WTC11 (cell line): ENCODE measurements around the gene CALM3. TPM values are rescaled to one million over a fixed set of nuclear protein-coding genes. Genes with fewer than 3 reads are reported as not detected.
A peak's percentile ranks its signal among the peaks of the same experiment; 100 is the strongest.

Experiments used
- ATAC-seq: fragments of 200-7000 bp; cut with Tn5 transposase; 2 replicates; pipeline ENCODE4 v1.10.0; 2021; ENCODE audit warnings: mild to moderate bottlenecking, moderate library complexity
- CTCF ChIA-PET: fragments of 300-600 bp; sonication (Branson Sonifier 250); formaldehyde crosslinking; loops from one replicate; lab custom pipeline; 2021; ENCODE audit warnings: antibody characterized with exemption; lab: Charles Lee
- POLR2A ChIA-PET: fragments of 350-600 bp; sonication (Branson Sonifier 250); formaldehyde crosslinking; loops from one replicate; lab custom pipeline; 2021; ENCODE audit warnings: antibody characterized with exemption; lab: Charles Lee
- DNase-seq: peaks from one replicate; pipeline ENCODE4 v3.0.0; 2021; ENCODE audit warnings: low spot score
- H3K27ac Mint-ChIP-seq: 2 replicates; pipeline ENCODE4 v1.8.0; 2021; ENCODE audit warnings: mixed read lengths
- H3K27me3 Mint-ChIP-seq: 2 replicates; pipeline ENCODE4 v1.8.0; 2021; ENCODE audit warnings: low read depth, mild to moderate bottlenecking, moderate library complexity, mixed read lengths
- H3K36me3 Mint-ChIP-seq: 2 replicates; pipeline ENCODE4 v1.8.0; 2021; ENCODE audit warnings: mixed read lengths
- H3K4me1 Mint-ChIP-seq: 2 replicates; pipeline ENCODE4 v1.8.0; 2022; ENCODE audit warnings: mixed read lengths
- H3K4me3 Mint-ChIP-seq: 2 replicates; pipeline ENCODE4 v1.8.0; 2021; ENCODE audit warnings: mild to moderate bottlenecking, moderate library complexity, mixed read lengths
- H3K9me3 Mint-ChIP-seq: 2 replicates; pipeline ENCODE4 v1.8.0; 2021; ENCODE audit warnings: mixed read lengths
- AR ChIP-seq: fragments of 250-450 bp; sonication (Bioruptor Pico); IDR thresholded peaks from 2 replicates; pipeline ENCODE4 v1.9.0; 2021; ENCODE audit warnings: mild to moderate bottlenecking
- ATF1 ChIP-seq: sonication (generic); formaldehyde crosslinking; IDR thresholded peaks from 2 replicates; pipeline ENCODE4 v1.8.1; 2023; ENCODE audit warnings: mild to moderate bottlenecking, moderate library complexity, missing genetic modification reagents
- ATF3 ChIP-seq: sonication (generic); formaldehyde crosslinking; conservative IDR thresholded peaks from 2 replicates; pipeline ENCODE4 v1.8.1; 2022; ENCODE audit warnings: mild to moderate bottlenecking, missing genetic modification reagents
- GRHL2 ChIP-seq: fragments of 250-450 bp; sonication (Bioruptor Pico); IDR thresholded peaks from 2 replicates; pipeline ENCODE4 v1.8.0; 2022; ENCODE audit warnings: mild to moderate bottlenecking, moderate library complexity; ENCODE audit not compliant: insufficient replicate concordance, severe bottlenecking
- NFE2L1 ChIP-seq: sonication (generic); formaldehyde crosslinking; IDR thresholded peaks from 2 replicates; pipeline ENCODE4 v1.8.1; 2023; ENCODE audit warnings: missing genetic modification reagents
- NR1H2 ChIP-seq: sonication (generic); formaldehyde crosslinking; IDR thresholded peaks from 2 replicates; pipeline ENCODE4 v1.9.0; 2021; ENCODE audit warnings: mild to moderate bottlenecking, moderate library complexity, missing genetic modification reagents
- NR3C1 ChIP-seq: sonication (generic); formaldehyde crosslinking; conservative IDR thresholded peaks from 2 replicates; pipeline ENCODE4 v1.8.1; 2023; ENCODE audit warnings: low read depth, mild to moderate bottlenecking, missing genetic modification reagents
- PRRX2 ChIP-seq: fragments of 250-450 bp; sonication (Bioruptor Pico); IDR thresholded peaks from 2 replicates; pipeline ENCODE4 v1.8.0; 2021; ENCODE audit warnings: mild to moderate bottlenecking
- RELA ChIP-seq: sonication (generic); formaldehyde crosslinking; IDR thresholded peaks from 2 replicates; pipeline ENCODE4 v1.8.1; 2022; ENCODE audit warnings: missing genetic modification reagents, mild to moderate bottlenecking, borderline replicate concordance
- RORB ChIP-seq: fragments of 250-450 bp; sonication (Bioruptor Pico); IDR thresholded peaks from 2 replicates; pipeline ENCODE4 v1.9.0; 2021; ENCODE audit warnings: mild to moderate bottlenecking
- SMAD3 ChIP-seq: sonication (generic); formaldehyde crosslinking; IDR thresholded peaks from 2 replicates; pipeline ENCODE4 v1.8.0; 2022; ENCODE audit warnings: missing genetic modification reagents, mild to moderate bottlenecking, borderline replicate concordance
- SOX15 ChIP-seq: fragments of 250-450 bp; sonication (Bioruptor Pico); IDR thresholded peaks from 2 replicates; pipeline ENCODE4 v1.9.0; 2021; ENCODE audit warnings: mild to moderate bottlenecking
- TCF7 ChIP-seq: sonication (generic); formaldehyde crosslinking; IDR thresholded peaks from 2 replicates; pipeline ENCODE4 v1.8.0; 2022; ENCODE audit warnings: mild to moderate bottlenecking, low read depth, missing genetic modification reagents, moderate library complexity
- TEAD1 ChIP-seq: sonication (generic); formaldehyde crosslinking; IDR thresholded peaks from 2 replicates; pipeline ENCODE4 v1.8.0; 2022; ENCODE audit warnings: mild to moderate bottlenecking, missing genetic modification reagents
- USF1 ChIP-seq: sonication (generic); formaldehyde crosslinking; IDR thresholded peaks from 2 replicates; pipeline ENCODE4 v1.8.0; 2022; ENCODE audit warnings: mild to moderate bottlenecking, missing genetic modification reagents
- ZMAT4 ChIP-seq: fragments of 250-450 bp; sonication (Bioruptor Pico); IDR thresholded peaks from 2 replicates; pipeline ENCODE4 v1.9.0; 2021; ENCODE audit warnings: mild to moderate bottlenecking
- ZNF121 ChIP-seq: sonication (generic); formaldehyde crosslinking; IDR thresholded peaks from 2 replicates; pipeline ENCODE4 v1.8.0; 2023; ENCODE audit warnings: missing genetic modification reagents
- ZNF232 ChIP-seq: sonication (generic); formaldehyde crosslinking; IDR thresholded peaks from 2 replicates; pipeline ENCODE4 v1.8.0; 2022; ENCODE audit warnings: mild to moderate bottlenecking, missing genetic modification reagents
- ZNF317 ChIP-seq: sonication (generic); formaldehyde crosslinking; IDR thresholded peaks from 2 replicates; pipeline ENCODE4 v1.8.1; 2023; ENCODE audit warnings: low read depth, mild to moderate bottlenecking, moderate library complexity, missing genetic modification reagents, borderline replicate concordance
- ZNF416 ChIP-seq: fragments of 250-450 bp; sonication (Bioruptor Pico); IDR thresholded peaks from 2 replicates; pipeline ENCODE4 v1.9.0; 2021; ENCODE audit warnings: mild to moderate bottlenecking, inconsistent platforms
- ZNF512 ChIP-seq: sonication (generic); formaldehyde crosslinking; IDR thresholded peaks from 2 replicates; pipeline ENCODE4 v1.8.1; 2022; ENCODE audit warnings: missing genetic modification reagents, borderline replicate concordance
- total RNA-seq: library from RNA; stranded (reverse); gene quantifications from 3 replicates; pipeline ENCODE4 v1.2.3, GENCODE V29; 2021

Gene CALM3
- total RNA-seq, 1 experiment from 2014 or later: 306 TPM

- Mint-ChIP-seq H3K9me3 (peaks cover 11% of the 10 kb centered on the region), H3K27ac (peak overlapping the region; percentile 49; the same call in 1 of the 2 replicates), H3K4me1 (peaks cover 27% of the 10 kb centered on the region), H3K4me3 (peak overlapping the region; percentile 88), H3K27me3 (no peaks in the 10 kb centered on the region; the same call in 1 of the 2 replicates), H3K36me3 (peaks cover 11% of the 10 kb centered on the region)
- TF ChIP-seq USF1 (CRISPR knock-in tag): no peak
- TF ChIP-seq ZNF232: no peak
- TF ChIP-seq TCF7: no peak
- TF ChIP-seq ATF3: no peak
- ATAC-seq: no peak
- no peak for DNase-seq
- CTCF ChIA-PET: interaction anchor here (0.6 to 6.1 kb wide), 9 partner anchors 9 to 112 kb away, joined by 3 to 53 read pairs (median 22); partner anchors contain the start of gene DACT3
- POLR2A ChIA-PET: interaction anchor here (0.7 kb wide), 1 partner anchor 147 kb away, joined by 5 read pairs; no protein-coding TSS in a partner anchor
Observed at GRCh38 chr19:46602392-46603194, 1.5 kb downstream of the CALM3 start.

- Mint-ChIP-seq H3K9me3 (peaks cover 9% of the 10 kb centered on the region), H3K36me3 (peaks cover 17% of the 10 kb centered on the region), H3K4me3 (peak overlapping the region; percentile 88), H3K27ac (no peak overlapping the region), H3K27me3 (no peaks in the 10 kb centered on the region; the same call in 1 of the 2 replicates), H3K4me1 (peaks cover 27% of the 10 kb centered on the region)
- ChIA-PET POLR2A (no interaction called here), CTCF (interaction anchor here (3.7 to 6.1 kb wide), 5 partner anchors 11 to 74 kb away, joined by 22 to 53 read pairs (median 33); partner anchors contain the start of gene DACT3)
- TF ChIP-seq ZMAT4 (CRISPR knock-in tag): no peak
- no peak for TF ChIP-seq NR3C1 (CRISPR knock-in tag)
- ATAC-seq (no peak), DNase-seq (no peak)
Observed at GRCh38 chr19:46603195-46603637, 2.1 kb downstream of the CALM3 start.

GRCh38 chr19:46603752-46604231 is 2.7 kb downstream of the CALM3 start:
- Mint-ChIP-seq H3K4me1 (peaks cover 27% of the 10 kb centered on the region), H3K4me3 (peak overlapping the region; percentile 88), H3K27ac (no peak overlapping the region), H3K9me3 (peaks cover 3% of the 10 kb centered on the region)
- ATAC-seq (no peak), DNase-seq (no peak)
- ChIA-PET POLR2A (no interaction called here), CTCF (interaction anchor here (0.9 to 6.1 kb wide), 5 partner anchors 10 to 303 kb away, joined by 3 to 53 read pairs (median 26); partner anchors contain the start of gene DACT3)
- TF ChIP-seq SOX15 (CRISPR knock-in tag) (no peak), ZNF416 (CRISPR knock-in tag) (no peak), ZNF317 (no peak), AR (CRISPR knock-in tag) (no peak), ATF1 (CRISPR knock-in tag) (no peak), RORB (no peak), NR1H2 (CRISPR knock-in tag) (no peak), USF1 (CRISPR knock-in tag) (no peak), TEAD1 (CRISPR knock-in tag) (no peak), RELA (no peak), SMAD3 (CRISPR knock-in tag) (no peak), NFE2L1 (CRISPR knock-in tag) (no peak), GRHL2 (CRISPR knock-in tag) (no peak), PRRX2 (CRISPR knock-in tag) (no peak), ZNF121 (no peak), ZNF512 (CRISPR knock-in tag) (no peak)
- TF ChIP-seq, all 79 proteins: peak for 0
- Mint-ChIP-seq H3K36me3 (peaks cover 22% of the 10 kb centered on the region), H3K27me3 (no peaks in the 10 kb centered on the region; the same call in 1 of the 2 replicates)
